Osteocyte (in vitro differentiated cells): Measurements from ENCODE around the gene SCGB3A2. TPM values are rescaled to one million over a fixed set of nuclear protein-coding genes. Genes with fewer than 3 reads are reported as not detected.

Experiments used
- DNase-seq: peaks from one replicate; pipeline ENCODE4 v3.0.0; 2021; ENCODE audit warnings: mixed read lengths; ENCODE audit not compliant: unreplicated experiment; ENCODE audit errors: extremely low spot score
- H3K27ac Mint-ChIP-seq: one replicate; pipeline ENCODE4 v1.8.0; 2021; ENCODE audit warnings: mild to moderate bottlenecking, mixed read lengths; ENCODE audit not compliant: unreplicated experiment
- H3K27me3 Mint-ChIP-seq: one replicate; pipeline ENCODE4 v1.8.0; 2021; ENCODE audit warnings: mixed read lengths; ENCODE audit not compliant: unreplicated experiment
- H3K36me3 Mint-ChIP-seq: one replicate; pipeline ENCODE4 v1.8.0; 2021; ENCODE audit warnings: mixed read lengths; ENCODE audit not compliant: unreplicated experiment
- H3K4me1 Mint-ChIP-seq: one replicate; pipeline ENCODE4 v1.8.0; 2021; ENCODE audit warnings: mixed read lengths; ENCODE audit not compliant: unreplicated experiment
- H3K4me3 Mint-ChIP-seq: one replicate; pipeline ENCODE4 v1.8.0; 2021; ENCODE audit warnings: mild to moderate bottlenecking, moderate library complexity, mixed read lengths; ENCODE audit not compliant: unreplicated experiment
- H3K9me3 Mint-ChIP-seq: one replicate; pipeline ENCODE4 v1.8.0; 2021; ENCODE audit warnings: mixed read lengths; ENCODE audit not compliant: unreplicated experiment
- total RNA-seq: library from RNA; stranded (reverse); gene quantifications from 2 replicates; pipeline ENCODE4 v1.2.1, GENCODE V29; 2021
- TF ChIP-seq, protein P1 (sequence below): fragments of 200-600 bp; sonication (generic); IDR thresholded peaks from 2 replicates; pipeline ENCODE4 v1.5.0; 2021; ENCODE audit warnings: antibody characterized with exemption, mild to moderate bottlenecking, moderate library complexity

SCGB3A2 gene
- total RNA-seq, 1 donor from 2014 or later, result not detected

GRCh38 chr5:147906326-147907095, 28.0 kb downstream of the SCGB3A2 start, which contains the start of gene C5orf46:
Gene C5orf46 (minus strand): TSS chr5:147906538. CDS start chr5:147906501, 37 bp downstream.
- H3K27ac Mint-ChIP-seq, result no peak within 1 kb of the TSS
- H3K4me3 Mint-ChIP-seq, result no peak within 1 kb of the TSS

GRCh38 chr5:147911427-147911826, 32.9 kb downstream of the SCGB3A2 start:
- Mint-ChIP-seq H3K4me1 (peaks cover 2% of the 10 kb centered on the region), H3K27ac (no peak overlapping the region), H3K4me3 (no peak overlapping the region), H3K9me3 (no peaks in the 10 kb centered on the region), H3K27me3 (peaks cover 21% of the 10 kb centered on the region), H3K36me3 (no peaks in the 10 kb centered on the region)
- DNase-seq, result no peak
- TF ChIP-seq, protein P1, sequence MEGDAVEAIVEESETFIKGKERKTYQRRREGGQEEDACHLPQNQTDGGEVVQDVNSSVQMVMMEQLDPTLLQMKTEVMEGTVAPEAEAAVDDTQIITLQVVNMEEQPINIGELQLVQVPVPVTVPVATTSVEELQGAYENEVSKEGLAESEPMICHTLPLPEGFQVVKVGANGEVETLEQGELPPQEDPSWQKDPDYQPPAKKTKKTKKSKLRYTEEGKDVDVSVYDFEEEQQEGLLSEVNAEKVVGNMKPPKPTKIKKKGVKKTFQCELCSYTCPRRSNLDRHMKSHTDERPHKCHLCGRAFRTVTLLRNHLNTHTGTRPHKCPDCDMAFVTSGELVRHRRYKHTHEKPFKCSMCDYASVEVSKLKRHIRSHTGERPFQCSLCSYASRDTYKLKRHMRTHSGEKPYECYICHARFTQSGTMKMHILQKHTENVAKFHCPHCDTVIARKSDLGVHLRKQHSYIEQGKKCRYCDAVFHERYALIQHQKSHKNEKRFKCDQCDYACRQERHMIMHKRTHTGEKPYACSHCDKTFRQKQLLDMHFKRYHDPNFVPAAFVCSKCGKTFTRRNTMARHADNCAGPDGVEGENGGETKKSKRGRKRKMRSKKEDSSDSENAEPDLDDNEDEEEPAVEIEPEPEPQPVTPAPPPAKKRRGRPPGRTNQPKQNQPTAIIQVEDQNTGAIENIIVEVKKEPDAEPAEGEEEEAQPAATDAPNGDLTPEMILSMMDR, result no peak

More at GRCh38 chr5:147906326-147907095, 28.0 kb downstream of the SCGB3A2 start, which contains the start of gene C5orf46:
- no peaks in the 10 kb centered on the region for H3K9me3 Mint-ChIP-seq
- TF ChIP-seq, protein P1, result no peak
- peaks cover 5% of the 10 kb centered on the region for H3K4me1 Mint-ChIP-seq
- H3K27me3 Mint-ChIP-seq, result peaks cover 7% of the 10 kb centered on the region
- no peaks in the 10 kb centered on the region for H3K36me3 Mint-ChIP-seq
- no peak for DNase-seq

DNA sequence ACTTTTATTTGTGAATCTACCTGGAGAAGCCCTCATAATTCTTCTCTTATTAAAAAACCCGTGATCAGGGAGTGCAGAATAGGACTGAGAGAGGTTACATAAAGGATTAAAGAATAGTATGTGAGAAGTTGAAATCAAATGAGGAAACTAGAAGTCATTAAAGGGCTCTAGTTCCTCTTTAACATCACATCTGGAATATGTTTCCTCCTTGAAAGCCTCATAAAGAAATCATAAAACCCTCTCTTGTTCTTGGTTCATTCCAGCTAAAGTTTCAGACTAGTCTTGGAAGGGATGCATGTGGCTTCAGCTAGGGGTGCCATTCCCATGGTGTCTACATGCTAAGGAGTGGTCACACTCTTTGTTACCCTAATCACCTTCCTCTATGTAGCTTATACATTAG, 33.5 kb downstream of the SCGB3A2 start:
- Mint-ChIP-seq H3K9me3 (no peaks in the 10 kb centered on the region), H3K4me1 (no peaks in the 10 kb centered on the region), H3K27me3 (peaks cover 23% of the 10 kb centered on the region), H3K4me3 (no peak overlapping the region), H3K27ac (no peak overlapping the region), H3K36me3 (no peaks in the 10 kb centered on the region)
- no peak for DNase-seq
- TF ChIP-seq, protein P1, result no peak

DNA sequence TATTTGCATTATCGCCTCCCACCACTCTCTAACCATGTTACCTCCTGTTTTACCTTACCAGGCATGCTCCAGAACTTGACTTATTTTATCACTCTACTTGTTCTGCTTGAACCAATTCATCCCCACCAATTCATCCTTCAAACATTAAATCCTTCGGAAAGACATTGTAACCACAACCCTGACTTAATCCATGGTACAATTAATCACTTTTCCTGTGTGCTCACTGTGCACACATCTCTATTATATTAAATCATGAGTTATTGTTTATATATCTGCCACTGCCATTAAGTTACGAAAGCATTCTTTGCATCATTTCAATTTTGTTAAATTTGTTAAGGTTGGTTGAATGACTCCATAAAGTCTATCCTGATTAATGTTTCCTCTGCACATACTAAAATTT, 35.3 kb downstream of the SCGB3A2 start:
- no peak for DNase-seq
- Mint-ChIP-seq H3K27ac (no peak overlapping the region), H3K27me3 (peaks cover 22% of the 10 kb centered on the region), H3K36me3 (no peaks in the 10 kb centered on the region), H3K4me1 (no peaks in the 10 kb centered on the region), H3K4me3 (no peak overlapping the region), H3K9me3 (no peaks in the 10 kb centered on the region)
- TF ChIP-seq, protein P1, result no peak

DNA sequence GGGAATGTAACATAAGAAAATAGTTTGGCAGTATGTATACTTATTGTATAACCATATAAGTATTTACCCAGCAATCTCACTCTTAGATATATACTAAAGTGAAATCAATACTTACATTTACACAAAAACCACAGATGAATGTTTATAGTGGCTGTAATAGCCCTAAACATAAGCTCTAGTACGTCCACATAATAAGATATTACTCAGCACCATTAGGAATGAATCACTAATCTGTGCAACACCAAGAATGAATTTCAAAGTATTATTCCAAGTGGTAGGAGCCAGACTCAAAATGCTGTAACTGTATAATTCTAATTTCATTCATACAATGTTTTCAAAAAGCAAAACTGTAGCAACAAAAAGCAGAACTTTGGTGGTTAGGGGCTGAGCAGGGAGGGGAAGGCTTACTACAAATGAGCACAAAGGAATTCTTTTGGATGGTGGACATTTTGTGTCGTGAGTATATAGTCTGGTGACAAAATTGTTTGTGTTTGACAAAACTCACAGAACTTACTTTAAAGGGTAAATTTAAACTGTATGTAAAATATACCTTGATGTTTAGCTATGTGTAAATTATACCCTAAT, 39.7 kb downstream of the SCGB3A2 start:
- H3K4me3 Mint-ChIP-seq, result no peak overlapping the region
- TF ChIP-seq, protein P1, result no peak
- no peak overlapping the region for H3K27ac Mint-ChIP-seq
- H3K27me3 Mint-ChIP-seq, result peaks cover 18% of the 10 kb centered on the region
- no peaks in the 10 kb centered on the region for H3K36me3 Mint-ChIP-seq
- H3K4me1 Mint-ChIP-seq, result peaks cover 3% of the 10 kb centered on the region
- DNase-seq, result no peak
- no peaks in the 10 kb centered on the region for H3K9me3 Mint-ChIP-seq
